NCI-H345 (cell line): ENCODE measurements around the gene SF3B1.
"Not testable (repeated sequence)": the region's sequence is repeated elsewhere in the genome, so short reads cannot be mapped to it uniquely, and the experiment has no call there.

Experiments
- DNase-seq: peaks from one replicate; lab custom pipeline; 2025; lab: John Stamatoyannopoulos, UW

The SF3B1 gene

DNA sequence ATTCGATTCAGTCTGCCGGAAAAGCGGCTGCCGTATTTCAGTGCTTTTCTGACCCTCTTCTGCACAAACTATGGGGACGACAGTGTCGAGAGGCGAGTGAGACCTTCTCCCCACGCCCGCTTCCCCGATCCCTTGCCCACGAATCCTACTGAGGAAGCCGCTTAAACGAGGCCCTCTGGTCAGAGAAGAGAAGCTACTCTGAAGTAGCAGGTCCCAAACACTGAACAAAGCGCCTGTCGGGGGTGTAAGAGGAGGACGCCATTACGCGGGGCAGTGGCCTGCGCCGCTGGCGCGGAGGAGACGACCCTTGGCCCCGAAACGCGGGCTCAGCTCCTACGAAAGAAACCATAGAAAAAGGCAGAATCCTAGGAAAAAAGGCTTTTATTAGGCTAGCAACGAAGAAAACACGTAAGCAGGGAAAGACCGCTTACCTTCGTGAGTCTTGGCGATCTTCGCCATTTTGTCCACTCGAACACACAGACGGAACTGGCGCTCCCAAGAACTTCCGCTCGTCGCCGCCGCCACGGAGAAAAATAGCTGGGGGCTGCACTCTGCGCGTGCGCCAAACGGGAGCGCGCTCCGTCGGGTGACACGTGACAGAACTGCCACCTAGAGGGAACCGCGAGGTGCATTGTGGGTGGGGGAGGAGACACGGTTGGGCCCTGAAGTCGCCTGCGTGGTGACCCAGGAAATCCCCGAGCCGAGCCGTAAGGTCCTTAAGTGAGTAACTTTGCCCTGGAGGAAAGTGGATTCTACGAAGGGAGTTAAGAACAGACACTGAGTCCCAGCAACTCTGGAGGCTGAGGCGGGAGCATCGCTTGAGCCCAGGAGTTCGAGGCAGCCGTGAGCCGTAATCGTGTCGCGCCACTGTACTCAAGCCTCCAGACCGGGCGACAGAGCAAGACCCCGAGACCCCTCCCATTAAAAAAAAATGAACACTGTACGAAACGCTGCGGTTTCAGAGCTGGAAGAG, at the start of gene SF3B1:
TSS of gene SF3B1 (minus strand) at position 488 of the 973 bp plus-strand sequence. CDS start at position 459, 29 bp downstream.
- peak; percentile 98 for DNase-seq

DNA sequence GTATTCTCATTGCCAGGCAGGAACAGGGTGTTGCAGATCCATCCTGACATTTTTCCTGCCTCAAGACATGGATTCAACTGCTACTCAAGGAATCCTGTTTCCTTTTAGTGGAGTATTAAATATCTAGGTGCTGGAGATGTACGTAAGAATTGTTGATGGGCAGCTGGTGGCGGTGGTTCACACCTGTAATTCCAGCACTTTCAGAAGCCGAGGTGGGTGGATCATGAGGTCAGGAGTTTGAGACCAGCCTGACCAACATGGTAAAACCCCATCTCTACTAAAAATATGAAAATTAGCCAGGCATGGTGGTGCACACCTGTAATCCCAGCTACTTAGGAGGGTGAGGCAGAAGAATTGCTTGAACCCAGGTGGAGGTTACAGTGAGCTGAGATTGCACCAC, 49.4 kb upstream of the SF3B1 start:
- DNase-seq: not testable (repeated sequence)

- no peak for DNase-seq
Measured at GRCh38 chr2:197480165-197481036, 45.6 kb upstream of the SF3B1 start.

- DNase-seq: no peak
Measured at GRCh38 chr2:197477797-197478196, 43.0 kb upstream of the SF3B1 start.

- DNase-seq: no peak
Measured at GRCh38 chr2:197472166-197472565, 37.3 kb upstream of the SF3B1 start.

DNA sequence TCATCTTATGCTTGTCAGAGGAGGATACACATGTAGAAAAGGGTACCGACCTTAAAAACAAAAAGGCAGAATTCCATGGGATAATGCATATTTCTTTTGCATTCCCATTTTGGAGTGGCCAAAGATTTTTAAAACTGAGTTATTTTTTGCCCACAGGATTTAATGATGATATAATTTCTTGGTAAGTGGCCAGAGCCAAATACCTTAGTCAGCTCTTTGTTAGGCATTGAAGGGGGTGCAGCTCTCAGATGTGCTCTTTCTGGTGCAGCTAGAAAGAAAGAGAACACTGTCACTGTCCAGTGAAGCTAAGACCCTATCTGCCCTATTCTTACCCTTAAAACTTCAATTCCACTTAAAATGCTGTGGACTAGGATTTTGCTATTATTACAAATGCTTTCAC, 29.3 kb upstream of the SF3B1 start:
- DNase-seq: no peak

- no peak for DNase-seq
Measured at GRCh38 chr2:197461057-197461456, 26.2 kb upstream of the SF3B1 start.

DNA sequence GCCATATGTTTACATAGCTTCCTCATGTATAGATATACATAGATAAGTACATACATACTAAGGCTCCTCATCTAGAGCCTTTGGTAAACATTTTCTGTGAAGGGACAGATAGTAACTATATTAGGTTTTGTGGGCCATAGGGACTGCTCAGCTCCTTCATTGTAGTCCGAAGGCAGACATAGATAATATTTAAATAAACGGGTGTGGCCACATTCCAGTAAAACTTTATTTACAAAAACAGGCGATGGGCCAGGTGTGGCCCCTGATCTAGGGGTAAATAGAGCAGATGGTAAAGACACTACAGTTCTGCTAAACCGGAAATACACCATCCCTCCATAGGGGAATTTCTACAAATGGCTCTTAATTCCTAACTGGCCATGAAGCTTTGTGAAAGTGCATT, 25.8 kb upstream of the SF3B1 start:
- DNase-seq: no peak

- no peak for DNase-seq
Measured at GRCh38 chr2:197455428-197455827, 20.6 kb upstream of the SF3B1 start.

DNA sequence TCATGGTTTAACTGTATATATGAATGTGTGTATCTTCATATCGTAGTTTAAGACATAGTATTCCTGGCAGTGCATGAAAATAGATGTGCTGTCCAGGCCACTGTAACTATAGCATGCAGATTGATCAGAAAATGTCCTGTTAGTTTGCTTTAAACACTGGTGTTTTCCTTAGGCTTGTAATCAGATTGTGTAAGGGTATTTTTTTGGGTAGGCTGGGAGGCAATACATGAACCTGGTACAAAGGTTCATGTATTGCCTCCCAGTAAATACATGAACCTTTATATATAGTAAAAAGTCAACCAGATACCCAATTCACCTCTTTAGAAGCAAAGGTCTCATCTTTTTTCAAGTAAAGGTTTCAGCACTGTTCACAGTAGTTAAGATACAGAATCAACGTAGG, 20.1 kb upstream of the SF3B1 start:
- DNase-seq: no peak

DNA sequence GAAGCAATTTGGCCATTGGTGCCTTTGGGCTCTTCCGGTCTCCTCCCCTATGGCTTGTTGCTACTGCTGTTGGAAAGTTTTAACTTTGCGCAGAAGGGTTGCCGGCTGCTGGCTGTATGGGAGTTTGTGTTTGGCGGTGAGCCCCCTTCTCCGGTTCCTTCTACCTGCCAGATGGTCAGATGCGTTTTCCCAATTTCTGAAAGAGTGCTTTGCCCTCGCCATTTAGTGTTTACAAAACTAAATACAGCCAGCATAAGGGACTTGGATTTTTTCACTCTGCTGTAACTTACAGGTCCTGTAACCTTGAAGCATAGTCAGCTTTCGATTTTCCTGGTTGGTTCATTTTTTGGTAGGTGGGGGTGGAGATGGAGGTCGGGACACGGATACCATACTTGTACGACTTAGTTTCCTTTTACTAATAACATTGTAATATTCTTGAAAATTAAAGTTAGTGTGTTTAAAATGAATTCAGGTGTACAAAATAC, 19.1 kb upstream of the SF3B1 start:
- DNase-seq: no peak

DNA sequence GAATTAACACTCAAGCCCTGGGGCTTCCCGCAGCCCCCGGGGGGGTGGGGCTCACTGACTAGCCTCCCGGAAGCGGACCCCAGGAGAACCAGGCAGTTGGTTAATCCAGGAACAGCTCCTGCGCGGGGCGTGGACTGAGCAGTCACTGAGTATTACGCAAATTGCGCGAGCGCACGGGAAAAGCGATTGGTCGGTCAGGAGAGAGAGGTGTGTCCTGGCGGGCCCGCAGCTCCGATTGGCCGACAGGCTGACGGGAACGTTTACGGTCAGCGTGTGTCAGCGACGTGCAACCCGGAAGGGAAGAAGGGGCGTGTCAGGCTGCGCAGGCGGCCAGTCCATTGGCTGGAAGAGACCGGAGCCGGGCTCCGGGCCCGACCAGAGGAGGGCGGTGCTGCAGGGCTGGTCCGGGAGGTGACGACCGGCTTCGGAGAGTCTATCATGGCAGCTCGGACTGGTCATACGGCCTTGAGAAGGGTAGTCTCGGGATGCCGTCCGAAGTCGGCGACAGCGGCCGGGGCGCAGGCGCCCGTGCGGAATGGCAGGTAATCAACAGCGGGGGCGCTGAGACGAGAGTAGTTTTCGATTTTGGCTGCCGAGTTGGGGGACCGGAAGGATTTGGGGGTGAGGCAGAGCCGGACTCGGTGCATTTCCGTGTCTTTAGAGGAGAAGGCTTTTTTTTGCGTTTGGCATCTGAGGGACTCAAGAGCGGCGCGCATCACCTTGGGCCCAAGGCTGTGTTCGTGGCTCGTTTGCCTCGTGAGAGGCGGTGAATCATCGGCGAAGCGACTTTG, 18.5 kb upstream of the SF3B1 start, which contains the start of gene COQ10B:
TSS of gene COQ10B (plus strand) at position 430 of the 791 bp plus-strand sequence. CDS start at position 439, 9 bp downstream.
- peak; percentile 100 for DNase-seq

DNA sequence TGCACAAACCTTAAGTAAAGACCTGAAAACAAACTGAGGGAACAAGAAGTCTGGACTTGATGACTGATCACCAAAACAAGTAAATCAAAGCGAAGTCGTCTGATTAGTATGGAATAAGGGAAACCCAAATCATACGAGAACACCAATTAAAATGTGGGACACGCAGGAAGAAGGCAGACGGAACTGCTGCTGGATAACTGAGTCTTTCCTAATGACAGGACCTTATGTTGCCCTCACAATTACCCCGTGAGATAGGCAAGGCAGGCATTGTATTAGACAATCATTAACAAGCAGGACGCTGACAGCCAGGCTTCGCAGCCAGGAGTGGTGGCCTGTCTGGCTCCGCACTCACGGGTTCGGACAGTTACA, 17.9 kb upstream of the SF3B1 start:
- no peak for DNase-seq

- DNase-seq: not testable (repeated sequence)
Measured at GRCh38 chr2:197450935-197451358, 16.1 kb upstream of the SF3B1 start.

GRCh38 chr2:197450465-197450864, 15.6 kb upstream of the SF3B1 start:
- no peak for DNase-seq

DNA sequence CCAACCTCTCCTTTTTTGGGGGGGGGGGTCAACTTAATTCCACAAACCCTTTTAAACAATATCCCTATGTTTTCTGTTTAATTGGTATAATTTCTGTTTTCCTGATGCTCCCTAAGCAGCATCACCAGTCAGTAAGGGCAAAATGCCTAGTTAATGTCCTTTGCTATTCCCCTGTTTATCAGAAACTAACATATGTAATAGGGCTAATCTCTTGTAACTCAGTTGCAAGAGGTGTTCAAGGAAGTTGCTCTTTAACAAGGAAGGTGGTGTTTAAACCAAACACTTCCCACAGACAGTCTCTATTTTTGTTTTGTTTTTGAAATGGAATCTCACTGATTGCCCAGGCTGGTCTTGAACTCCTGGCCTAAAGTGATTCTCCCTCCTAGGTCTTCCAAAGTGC, 12.0 kb upstream of the SF3B1 start:
- no peak for DNase-seq

- DNase-seq: no peak
Measured at GRCh38 chr2:197445746-197446145, 10.9 kb upstream of the SF3B1 start.

GRCh38 chr2:197442857-197443256, 8.0 kb upstream of the SF3B1 start:
- DNase-seq: no peak

DNA sequence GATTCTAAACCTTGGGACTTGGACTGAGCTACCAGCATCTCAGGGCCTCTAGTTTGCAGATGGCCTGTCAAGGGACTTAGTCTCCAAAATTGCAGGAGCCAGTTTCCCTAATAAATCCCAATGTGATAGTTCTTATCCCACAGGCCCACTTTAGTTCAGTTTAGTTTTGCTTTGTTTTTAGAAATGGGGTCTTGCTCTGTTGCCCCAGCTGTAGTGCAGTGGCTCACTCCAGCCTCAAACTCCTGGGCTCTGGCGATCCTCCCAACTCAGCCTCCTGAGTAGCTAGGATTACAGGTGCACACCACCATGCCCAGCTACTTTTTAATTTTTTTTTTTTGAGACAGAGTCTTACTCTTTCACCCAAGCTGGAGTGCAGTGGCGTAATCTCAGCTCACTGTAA, 2.6 kb upstream of the SF3B1 start:
- no peak for DNase-seq

DNA sequence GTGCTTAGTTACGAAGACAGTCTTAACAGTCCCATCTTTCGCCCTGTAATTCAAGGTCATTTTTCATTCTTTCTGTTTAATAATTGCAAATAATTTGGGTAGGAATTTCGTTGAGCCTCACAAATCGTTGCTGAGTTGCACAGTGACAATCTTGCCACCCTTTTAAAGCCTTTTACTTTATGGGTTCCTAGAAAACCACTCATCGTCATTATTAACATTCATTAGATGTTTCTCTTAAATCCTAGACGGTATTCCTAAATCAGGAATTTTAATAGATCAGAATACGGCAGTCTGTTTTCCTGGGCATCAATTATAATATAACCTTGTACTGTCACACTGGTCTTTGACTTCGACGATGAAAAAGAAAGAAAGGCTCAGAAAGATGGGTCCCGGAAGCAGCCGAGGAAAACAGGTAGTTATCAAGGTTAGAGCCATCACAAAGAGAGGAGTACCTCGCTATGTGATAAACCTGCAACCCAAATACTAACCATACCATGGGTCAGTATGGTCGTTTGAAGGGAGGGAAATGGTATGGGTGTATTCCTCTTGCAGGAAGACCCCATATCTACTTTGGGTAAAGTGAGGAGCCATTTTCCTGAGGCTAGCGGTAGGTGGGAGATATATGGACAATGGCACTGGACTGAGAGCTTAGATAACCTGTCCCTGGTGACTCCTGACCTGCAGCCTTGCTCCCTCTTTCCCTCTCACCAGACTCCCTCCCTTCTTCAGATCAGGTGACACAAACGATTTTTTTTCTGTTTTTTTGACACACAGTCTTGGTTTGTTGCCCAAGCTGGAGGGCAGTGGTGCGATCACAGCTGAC, 981 bp upstream of the SF3B1 start:
- no peak for DNase-seq
